Measurements from ENCODE around the gene IRF4. TPM values are rescaled to one million over a fixed set of nuclear protein-coding genes. Genes with fewer than 3 reads are reported as not detected.

The IRF4 gene
- total RNA-seq, 1 donor from 2014 or later, result 0.04 TPM

DNA sequence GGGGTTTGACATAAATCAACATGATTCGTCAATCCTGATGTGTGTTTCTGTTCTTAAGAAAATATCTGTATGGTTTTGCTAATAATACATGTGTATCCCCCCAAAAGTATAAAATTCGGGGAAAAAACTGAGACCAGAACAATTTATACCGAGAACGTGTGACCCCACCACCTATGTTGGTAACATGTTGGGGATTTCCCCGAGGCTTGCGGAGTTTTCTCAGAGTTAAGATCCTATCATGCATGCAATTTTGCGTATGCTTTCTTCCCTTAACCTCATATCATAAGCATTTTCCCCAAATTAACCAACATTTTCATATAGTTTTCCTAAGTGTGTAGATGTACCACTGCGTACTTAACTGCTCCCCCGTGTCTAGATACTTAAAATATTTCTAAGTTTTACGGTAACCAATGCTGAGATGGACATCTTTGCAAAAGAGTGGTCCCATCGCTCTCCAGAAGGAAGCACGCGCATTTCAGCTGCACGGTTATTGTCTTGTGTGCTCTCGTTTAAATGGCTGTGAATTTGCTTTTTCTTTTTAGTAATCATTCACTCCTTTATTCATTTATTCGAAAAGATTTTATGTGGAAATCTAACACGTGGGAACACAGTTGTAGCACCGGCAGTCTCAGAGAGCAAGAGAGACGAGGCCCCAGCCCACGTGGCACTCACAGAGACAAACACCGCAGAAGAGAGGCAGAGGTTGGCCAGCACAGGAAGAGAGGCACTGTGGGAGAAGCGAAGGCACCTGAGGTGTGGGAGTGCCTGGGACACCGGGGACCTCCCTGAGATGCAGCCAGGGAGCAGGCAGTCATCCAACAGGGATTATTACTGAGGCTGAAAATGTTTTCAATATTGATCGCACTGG, 13.2 kb upstream of the IRF4 start:
- no peak for DNase-seq (ENCODE audit: low read depth)
- TF ChIP-seq, protein P1, sequence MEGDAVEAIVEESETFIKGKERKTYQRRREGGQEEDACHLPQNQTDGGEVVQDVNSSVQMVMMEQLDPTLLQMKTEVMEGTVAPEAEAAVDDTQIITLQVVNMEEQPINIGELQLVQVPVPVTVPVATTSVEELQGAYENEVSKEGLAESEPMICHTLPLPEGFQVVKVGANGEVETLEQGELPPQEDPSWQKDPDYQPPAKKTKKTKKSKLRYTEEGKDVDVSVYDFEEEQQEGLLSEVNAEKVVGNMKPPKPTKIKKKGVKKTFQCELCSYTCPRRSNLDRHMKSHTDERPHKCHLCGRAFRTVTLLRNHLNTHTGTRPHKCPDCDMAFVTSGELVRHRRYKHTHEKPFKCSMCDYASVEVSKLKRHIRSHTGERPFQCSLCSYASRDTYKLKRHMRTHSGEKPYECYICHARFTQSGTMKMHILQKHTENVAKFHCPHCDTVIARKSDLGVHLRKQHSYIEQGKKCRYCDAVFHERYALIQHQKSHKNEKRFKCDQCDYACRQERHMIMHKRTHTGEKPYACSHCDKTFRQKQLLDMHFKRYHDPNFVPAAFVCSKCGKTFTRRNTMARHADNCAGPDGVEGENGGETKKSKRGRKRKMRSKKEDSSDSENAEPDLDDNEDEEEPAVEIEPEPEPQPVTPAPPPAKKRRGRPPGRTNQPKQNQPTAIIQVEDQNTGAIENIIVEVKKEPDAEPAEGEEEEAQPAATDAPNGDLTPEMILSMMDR (IDR thresholded peaks at IDR 0.05; ENCODE audit: insufficient read depth, low read length, poor library complexity, severe bottlenecking), result no peak

DNA sequence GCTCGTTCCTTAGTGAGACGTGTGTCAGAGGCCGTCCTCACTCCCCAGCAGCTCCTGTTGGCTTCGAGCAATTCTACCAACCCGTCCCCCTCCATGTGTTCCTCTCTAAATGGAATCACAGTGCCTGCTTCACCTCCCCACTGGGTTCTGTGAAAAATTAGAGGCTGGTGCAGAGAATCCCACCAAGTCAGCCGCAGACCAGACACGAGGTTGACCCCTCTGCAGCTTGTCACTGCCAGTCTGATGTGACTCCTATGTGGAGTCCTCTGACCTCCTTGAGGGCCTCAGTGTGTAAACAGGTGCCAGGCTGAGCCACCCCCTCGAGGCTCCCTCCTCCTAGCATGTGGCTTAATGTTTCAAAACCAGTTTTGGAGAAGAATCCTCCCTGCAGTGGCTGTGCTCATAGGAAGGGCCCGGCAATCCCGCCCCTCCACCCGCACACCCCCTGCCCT, 12.6 kb upstream of the IRF4 start:
- TF ChIP-seq, protein P1 (IDR thresholded peaks at IDR 0.05; ENCODE audit: insufficient read depth, low read length, poor library complexity, severe bottlenecking), result no peak
- DNase-seq (ENCODE audit: low read depth), result no peak
- no peak overlapping the region for H3K4me3 ChIP-seq (ENCODE audit: low read depth, low read length)
- no peaks in the 10 kb centered on the region for H3K36me3 ChIP-seq (ENCODE audit: control insufficient read depth, insufficient read depth, low read length)
- H3K27me3 ChIP-seq (ENCODE audit: control insufficient read depth, insufficient read depth, low read length), result peaks cover 36% of the 10 kb centered on the region

More for the DNA sequence above, 13.2 kb upstream of the IRF4 start:
- Histone ChIP-seq H3K4me3 (ENCODE audit: low read depth, low read length) (no peak overlapping the region), H3K27me3 (ENCODE audit: control insufficient read depth, insufficient read depth, low read length) (peaks cover 42% of the 10 kb centered on the region), H3K36me3 (ENCODE audit: control insufficient read depth, insufficient read depth, low read length) (no peaks in the 10 kb centered on the region)

- TF ChIP-seq, protein P1 (IDR thresholded peaks at IDR 0.05; ENCODE audit: insufficient read depth, low read length, poor library complexity, severe bottlenecking), result no peak
- no peaks in the 10 kb centered on the region for H3K36me3 ChIP-seq (ENCODE audit: control insufficient read depth, insufficient read depth, low read length)
- no peak for DNase-seq (ENCODE audit: low read depth)
- no peak overlapping the region for H3K4me3 ChIP-seq (ENCODE audit: low read depth, low read length)
- H3K27me3 ChIP-seq (ENCODE audit: control insufficient read depth, insufficient read depth, low read length), result peaks cover 36% of the 10 kb centered on the region
Observed at GRCh38 chr6:379410-380181, 12.0 kb upstream of the IRF4 start.

DNA sequence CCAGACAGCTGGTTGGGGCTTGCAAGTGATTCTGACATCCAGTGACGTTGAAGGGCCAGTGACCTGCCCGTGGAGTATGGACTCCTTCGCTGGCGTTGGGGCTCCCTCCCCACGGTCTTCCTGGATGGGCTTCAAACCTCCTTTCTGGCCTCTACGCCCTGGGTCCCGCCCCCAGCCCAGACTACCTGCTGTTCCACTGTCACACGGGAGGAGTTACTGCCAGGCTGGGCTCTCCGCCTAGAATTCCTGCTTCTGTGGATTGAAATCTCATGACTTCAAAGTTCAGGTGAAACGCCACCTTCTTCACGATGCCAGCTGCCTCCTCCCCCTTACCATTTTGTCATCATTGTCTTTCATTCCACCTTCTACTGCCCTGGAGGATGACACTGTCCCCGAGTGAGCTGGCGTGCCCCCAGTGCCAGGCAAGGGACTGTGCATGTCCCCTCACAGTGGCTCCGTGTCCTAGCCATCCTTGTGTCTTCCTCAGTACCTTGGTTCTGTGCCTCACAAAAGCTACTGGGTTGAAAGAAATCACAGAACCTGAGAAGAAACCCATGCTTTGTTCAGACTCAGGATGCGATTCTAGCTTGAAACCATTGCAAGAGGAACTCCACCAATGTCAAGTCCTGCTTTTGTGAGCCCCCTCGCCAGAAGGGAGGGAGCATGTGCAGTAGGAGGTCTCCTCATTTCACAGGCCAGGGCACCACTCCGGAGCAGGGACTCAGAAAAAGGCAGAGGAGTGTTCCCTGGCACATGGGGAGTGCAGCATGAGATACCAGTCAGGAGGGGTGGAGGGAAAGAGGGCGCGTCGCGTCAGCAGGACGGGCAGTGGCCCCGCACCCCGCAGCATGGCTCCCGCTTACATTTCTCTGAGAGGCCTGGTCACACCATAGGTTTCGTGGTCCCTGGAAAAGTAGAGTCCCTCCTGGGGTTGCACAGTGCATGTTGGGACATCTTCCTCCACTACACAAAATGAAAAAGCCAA, 11.0 kb upstream of the IRF4 start:
- Histone ChIP-seq H3K4me3 (ENCODE audit: low read depth, low read length) (no peak overlapping the region), H3K36me3 (ENCODE audit: control insufficient read depth, insufficient read depth, low read length) (no peaks in the 10 kb centered on the region), H3K27me3 (ENCODE audit: control insufficient read depth, insufficient read depth, low read length) (peaks cover 37% of the 10 kb centered on the region)
- DNase-seq (ENCODE audit: low read depth), result no peak
- TF ChIP-seq, protein P1 (IDR thresholded peaks at IDR 0.05; ENCODE audit: insufficient read depth, low read length, poor library complexity, severe bottlenecking), result no peak

- no peak for DNase-seq (ENCODE audit: low read depth)
- TF ChIP-seq, protein P1 (IDR thresholded peaks at IDR 0.05; ENCODE audit: insufficient read depth, low read length, poor library complexity, severe bottlenecking), result no peak
- H3K4me3 ChIP-seq (ENCODE audit: low read depth, low read length), result no peak overlapping the region
- H3K36me3 ChIP-seq (ENCODE audit: control insufficient read depth, insufficient read depth, low read length), result no peaks in the 10 kb centered on the region
- H3K27me3 ChIP-seq (ENCODE audit: control insufficient read depth, insufficient read depth, low read length), result peaks cover 39% of the 10 kb centered on the region
Observed at GRCh38 chr6:381742-382461, 9.7 kb upstream of the IRF4 start.

Measured in kidney epithelial cell (primary cell).